ENCODE results near the gene UTP15.

The UTP15 gene

GRCh38 chr5:73564018-73564417 is 1.5 kb upstream of the UTP15 start:
- Histone ChIP-seq H3K27me3 (no peaks in the 10 kb centered on the region), H3K9me3 (no peaks in the 10 kb centered on the region), H3K36me3 (peaks cover 33% of the 10 kb centered on the region), H3K4me3 (ENCODE audit: low read depth in 1 of 2, low read length in 1 of 2) (peak overlapping the region in 1 of 2 experiments; percentile 83), H3K4me1 (ENCODE audit: control insufficient read depth in 1 of 2, insufficient read depth in 1 of 2, low read depth in 1 of 2, low read length in 1 of 2) (peaks cover 18 to 23% of the 10 kb centered on the region in 2 experiments), H3K27ac (peak overlapping the region; percentile 94)
- TF ChIP-seq CTCF (IDR thresholded peaks at IDR 0.05) = no peak

DNA sequence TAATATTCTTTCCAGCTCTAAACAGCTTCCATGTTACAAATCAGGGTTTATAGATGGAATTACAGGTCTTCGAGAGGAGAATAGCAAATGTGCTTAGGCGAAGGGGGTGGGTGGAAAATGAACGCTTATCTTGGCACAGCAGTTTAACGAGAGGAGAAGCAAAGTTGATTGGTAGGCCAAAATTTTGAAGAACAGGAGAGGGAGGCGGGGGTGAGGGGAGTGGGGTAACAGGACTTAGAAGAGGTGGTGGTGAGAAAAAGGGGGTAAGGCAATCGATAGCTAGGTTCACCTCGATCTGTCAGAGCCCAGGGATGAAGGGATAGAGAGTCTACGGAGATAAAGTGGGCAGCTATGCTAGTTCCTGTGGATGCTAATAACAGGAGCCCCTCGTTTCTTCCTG is 868 bp upstream of the UTP15 start:
- H3K36me3 ChIP-seq = peaks cover 27% of the 10 kb centered on the region

DNA sequence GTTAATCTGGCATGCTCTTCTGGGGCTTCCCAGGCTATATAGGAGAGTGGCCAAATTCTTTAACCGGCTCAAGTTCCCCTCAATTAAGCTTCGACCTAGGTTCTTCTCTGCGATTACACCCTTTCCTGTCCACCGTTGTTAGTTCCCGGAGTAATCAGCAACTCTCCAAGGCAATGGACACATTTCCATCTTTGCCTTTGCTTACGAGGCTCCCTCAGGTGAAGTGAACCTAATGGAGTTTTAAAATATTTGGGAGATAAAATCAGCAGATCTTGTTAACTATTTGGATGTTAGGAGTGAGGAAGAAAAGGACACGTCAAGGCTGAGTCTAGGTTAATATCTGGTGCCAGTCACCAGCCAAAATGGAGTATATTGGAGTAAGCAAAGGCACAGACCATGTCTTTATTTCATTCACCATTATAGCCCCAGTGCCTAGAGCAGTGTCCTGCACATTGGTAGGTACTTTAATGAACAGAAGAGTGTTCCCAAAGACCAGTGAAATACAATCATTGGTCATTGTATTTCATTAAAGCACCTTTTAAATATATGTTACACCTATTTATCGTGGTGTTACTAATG is 515 bp downstream of the UTP15 start:
- no peak for TF ChIP-seq CTCF (IDR thresholded peaks at IDR 0.05)
- Histone ChIP-seq H3K27me3 (no peaks in the 10 kb centered on the region), H3K27ac (peak overlapping the region; percentile 94), H3K4me3 (ENCODE audit: low read depth in 1 of 2, low read length in 1 of 2) (peak overlapping the region; percentile 83 to 94), H3K4me1 (ENCODE audit: control insufficient read depth in 1 of 2, insufficient read depth in 1 of 2, low read depth in 1 of 2, low read length in 1 of 2) (peaks cover 18 to 23% of the 10 kb centered on the region in 2 experiments), H3K9me3 (no peaks in the 10 kb centered on the region), H3K36me3 (peaks cover 20% of the 10 kb centered on the region)

More for the DNA sequence above, 868 bp upstream of the UTP15 start:
- TF ChIP-seq CTCF (IDR thresholded peaks at IDR 0.05) = no peak
- Histone ChIP-seq H3K4me1 (ENCODE audit: control insufficient read depth in 1 of 2, insufficient read depth in 1 of 2, low read depth in 1 of 2, low read length in 1 of 2) (peaks cover 18 to 23% of the 10 kb centered on the region in 2 experiments), H3K9me3 (no peaks in the 10 kb centered on the region), H3K27ac (peak overlapping the region; percentile 94), H3K4me3 (ENCODE audit: low read depth in 1 of 2, low read length in 1 of 2) (peak overlapping the region; percentile 83 to 94), H3K27me3 (no peaks in the 10 kb centered on the region)

DNA sequence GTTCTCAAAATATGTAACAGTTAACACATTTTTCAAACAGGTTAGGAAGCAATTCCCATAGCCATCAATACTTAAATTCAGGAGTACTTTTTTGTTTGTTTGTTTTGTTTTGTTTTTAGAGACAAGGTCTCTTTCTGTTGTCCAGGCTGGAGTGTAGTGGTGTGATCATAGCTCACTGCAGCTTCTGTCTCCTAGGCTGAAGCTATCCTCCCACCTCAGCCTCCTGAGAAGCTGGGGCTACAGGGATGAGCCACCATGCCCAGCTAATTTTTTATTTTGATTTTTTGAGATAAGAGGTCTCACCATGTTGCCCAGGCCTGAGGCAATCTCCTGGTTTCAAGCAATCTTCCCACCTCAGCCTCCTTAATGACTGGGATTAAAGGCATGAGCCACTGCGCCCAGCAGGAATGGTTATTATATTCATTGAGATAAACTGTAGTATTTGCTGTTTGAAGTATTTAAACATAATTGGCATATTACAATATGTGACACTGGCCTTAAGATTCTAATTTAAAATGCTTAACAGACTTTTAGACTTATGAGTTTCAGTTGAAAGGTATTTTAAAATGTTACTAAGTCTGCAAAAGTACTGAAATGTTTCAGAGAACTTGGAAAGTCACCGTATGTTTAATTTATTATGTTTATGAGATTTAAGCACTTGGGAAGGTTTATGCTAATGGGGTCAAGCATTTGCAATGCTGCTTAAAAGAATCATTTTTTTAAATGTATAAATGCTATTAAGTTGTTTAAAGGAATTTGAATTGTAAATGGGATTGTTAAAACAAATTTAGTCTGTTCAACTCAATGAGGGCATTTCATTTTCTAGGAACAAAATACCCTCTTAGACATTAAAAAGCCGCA is 17.0 kb downstream of the UTP15 start:
- no peaks in the 10 kb centered on the region for H3K4me1 ChIP-seq (ENCODE audit: control insufficient read depth in 1 of 2, insufficient read depth in 1 of 2, low read depth in 1 of 2, low read length in 1 of 2)
- H3K27me3 ChIP-seq = no peaks in the 10 kb centered on the region
- TF ChIP-seq CTCF (IDR thresholded peaks at IDR 0.05) = no peak
- peaks cover 28% of the 10 kb centered on the region for H3K36me3 ChIP-seq
- no peak overlapping the region for H3K27ac ChIP-seq
- no peaks in the 10 kb centered on the region for H3K9me3 ChIP-seq
- no peak overlapping the region for H3K4me3 ChIP-seq (ENCODE audit: low read depth in 1 of 2, low read length in 1 of 2)

GRCh38 chr5:73587923-73588322 is 22.4 kb downstream of the UTP15 start:
- Histone ChIP-seq H3K27me3 (no peaks in the 10 kb centered on the region), H3K27ac (no peak overlapping the region), H3K4me3 (ENCODE audit: low read depth in 1 of 2, low read length in 1 of 2) (no peak overlapping the region), H3K9me3 (no peaks in the 10 kb centered on the region), H3K4me1 (ENCODE audit: control insufficient read depth in 1 of 2, insufficient read depth in 1 of 2, low read depth in 1 of 2, low read length in 1 of 2) (no peaks in the 10 kb centered on the region), H3K36me3 (no peaks in the 10 kb centered on the region)
- TF ChIP-seq CTCF (IDR thresholded peaks at IDR 0.05) = no peak

Measured in neutrophil (primary cell).